Aorta (tissue), 5 donors: Measurements from ENCODE around the gene TPCN1. TPM values are rescaled to one million over a fixed set of nuclear protein-coding genes. Genes with fewer than 3 reads are reported as not detected.
A peak's percentile ranks its signal among the peaks of the same experiment; 100 is the strongest.

ENCODE experiments used
- ATAC-seq: fragments of 200-7000 bp; cut with Tn5 transposase; one replicate; pipeline ENCODE4 v1.9.1; 2022; ENCODE audit warnings: moderate library complexity; ENCODE audit not compliant: low FRiP score
- DNase-seq, 2 donors: peaks; one replicate each; pipeline ENCODE4 v3.0.0-alpha.2; 2020
- H3K27ac ChIP-seq, 2 donors: one replicate each; pipeline ENCODE4 v1.5.1; 2013; ENCODE audit warnings: low read length in 2 of 2, mild to moderate bottlenecking in 2 of 2, moderate library complexity in 2 of 2, control low read depth in 1 of 2, inconsistent platforms in 1 of 2, low read depth in 1 of 2
- H3K27me3 ChIP-seq, 2 donors: one replicate each; pipeline ENCODE4 v1.6.1; 2013; ENCODE audit warnings: control low read depth in 1 of 2, low read length in 1 of 2, mild to moderate bottlenecking in 1 of 2, moderate library complexity in 1 of 2; ENCODE audit not compliant: insufficient read depth in 2 of 2, control insufficient read depth in 1 of 2
- H3K36me3 ChIP-seq, 2 donors: one replicate each; pipeline ENCODE4 v1.6.1; 2013; ENCODE audit warnings: control low read depth in 1 of 2, low read length in 1 of 2, mild to moderate bottlenecking in 1 of 2; ENCODE audit not compliant: insufficient read depth in 2 of 2, control insufficient read depth in 1 of 2
- H3K4me1 ChIP-seq, 2 donors: one replicate each; pipeline ENCODE4 v1.6.1; 2013; ENCODE audit warnings: low read length in 2 of 2, control low read depth in 1 of 2, mild to moderate bottlenecking in 1 of 2, moderate library complexity in 1 of 2; ENCODE audit not compliant: insufficient read depth in 2 of 2, control insufficient read depth in 1 of 2
- H3K4me3 ChIP-seq, 2 donors: one replicate each; pipeline ENCODE4 v1.5.1; 2013; ENCODE audit warnings: low read length in 2 of 2, control low read depth in 1 of 2, mild to moderate bottlenecking in 1 of 2
- H3K9me3 ChIP-seq: one replicate; pipeline ENCODE4 v1.6.1; 2013; ENCODE audit warnings: mild to moderate bottlenecking, low read length; ENCODE audit not compliant: control insufficient read depth
- WGBS, 2 donors: extraction: QIAGEN DNeasy Blood & Tissue Kit; methylation state at CpG; one replicate each; pipeline ENCODE4 v1.1.7; 2013; 5-methylcytosine and 5-hydroxymethylcytosine counted together
- intact Hi-C, 2 donors: fragments of 100-400 bp; cut with DNase I; formaldehyde crosslinking; loops; one replicate each; pipeline versions ENCODE4 v1.14.2 to v1.15.0; 2022
- polyA plus RNA-seq, 2 donors: library from polyadenylated mRNA; stranded (reverse); fragments of 200-250 nt; gene quantifications; one replicate each; pipeline ENCODE4 v1.2.3, GENCODE V29; 2013
- total RNA-seq, 2 donors: library from RNA; stranded (reverse); fragmentation: NEBNext Ultra II Directional; extraction: Animal tissue kit (Norgen Biotek cat#: 25700); gene quantifications; one replicate each; pipeline ENCODE4 v1.2.1, GENCODE V29; 2021
- donor health status: healthy with polysubstance abuse.
- donor health status: Bipolar disorder and iron deficiency.
- donor health status: DM: no; HTN: no; CAD: no.
- donor health status: DM: no; HTN: no; CAD: no.
- donor health status: DM: yes; HTN: yes; CAD: no.

Gene TPCN1
- total and polyA plus RNA-seq, 4 donors = 21.4 to 128 (median 87.2) TPM

GRCh38 chr12:113183030-113183589, 38.2 kb upstream of the TPCN1 start:
- Histone ChIP-seq H3K4me3 (no peak overlapping the region), H3K9me3 (no peaks in the 10 kb centered on the region), H3K4me1 (peaks cover 2% of the 10 kb centered on the region in 2 donors), H3K36me3 (peaks cover 0 to 8% of the 10 kb centered on the region in 2 donors), H3K27me3 (no peaks in the 10 kb centered on the region), H3K27ac (no peak overlapping the region)
- no peak for ATAC-seq
- WGBS, 2 donors = 94% methylated on average over 11 of the region's 11 CpGs
- DNase-seq = no peak
- intact Hi-C loops = no loop called here

GRCh38 chr12:113184098-113184899, 37.0 kb upstream of the TPCN1 start:
- intact Hi-C loops = no loop called here
- Histone ChIP-seq H3K4me3 (peak overlapping the region; percentile 16 to 63), H3K27me3 (no peaks in the 10 kb centered on the region), H3K27ac (no peak overlapping the region), H3K36me3 (peaks cover 0 to 4% of the 10 kb centered on the region in 2 donors), H3K4me1 (peaks cover 2% of the 10 kb centered on the region in 2 donors), H3K9me3 (no peaks in the 10 kb centered on the region)
- WGBS, 2 donors = 27 to 29% methylated on average over 26 of the region's 26 CpGs
- DNase-seq = peak in 1 of 2 donors; percentile 86
- ATAC-seq = peak; percentile 77

GRCh38 chr12:113184900-113185179, 36.4 kb upstream of the TPCN1 start:
- Histone ChIP-seq H3K36me3 (peaks cover 0 to 2% of the 10 kb centered on the region in 2 donors), H3K9me3 (no peaks in the 10 kb centered on the region), H3K4me1 (peaks cover 2% of the 10 kb centered on the region in 2 donors), H3K27ac (peak overlapping the region; percentile 47 to 77), H3K27me3 (no peaks in the 10 kb centered on the region), H3K4me3 (peak overlapping the region; percentile 30 to 63)
- ATAC-seq (peak; percentile 95), DNase-seq (peak; percentile 93 to 95)
- intact Hi-C loops = loop anchor here in 1 of 2 donors (5.0 kb wide), 1 partner anchor 152 kb away; the partner anchor contains the start of gene SLC8B1
- WGBS, 2 donors = 0% methylated on average over 20 of the region's 20 CpGs

- Histone ChIP-seq H3K9me3 (no peaks in the 10 kb centered on the region), H3K4me1 (peaks cover 2% of the 10 kb centered on the region in 2 donors), H3K4me3 (peak within 1 kb of the TSS; percentile 63 to 71), H3K36me3 (peaks cover 0 to 2% of the 10 kb centered on the region in 2 donors), H3K27ac (peak within 1 kb of the TSS; percentile 47 to 79), H3K27me3 (no peaks in the 10 kb centered on the region)
- WGBS, 2 donors = 0 to 1% methylated on average over 56 to 89 of the region's 89 CpGs
- ATAC-seq (peak; percentile 95), DNase-seq (peak; percentile 86 to 93)
- intact Hi-C loops = loop anchor here in 1 of 2 donors (5.0 kb wide), 1 partner anchor 152 kb away; the partner anchor contains the start of gene SLC8B1
Measured at GRCh38 chr12:113185180-113186032, 35.9 kb upstream of the TPCN1 start, which contains the start of the genes DDX54 and RITA1. Gene DDX54, minus strand, starts transcription at chr12:113185478. Its CDS starts 27 bp downstream, at chr12:113185451. Gene RITA1, plus strand, starts transcription at chr12:113185721. Its CDS starts 1,026 bp downstream, at chr12:113186747.

- WGBS, 2 donors = 4 to 7% methylated on average over 11 of the region's 11 CpGs
Measured at GRCh38 chr12:113186033-113186365, 35.3 kb upstream of the TPCN1 start.

GRCh38 chr12:113186666-113187325, 34.5 kb upstream of the TPCN1 start:
- H3K27me3 ChIP-seq = no peaks in the 10 kb centered on the region
- H3K9me3 ChIP-seq = no peaks in the 10 kb centered on the region
- intact Hi-C loops = loop anchor here in 1 of 2 donors (5.0 kb wide), 1 partner anchor 151 kb away; the partner anchor contains the start of gene SLC8B1
- no peak overlapping the region for H3K4me3 ChIP-seq
- H3K27ac ChIP-seq = peak overlapping the region in 1 of 2 donors; percentile 8
- whole genome bisulfite sequencing, 2 donors = 73 to 77% methylated on average over 16 of the region's 16 CpGs
- H3K36me3 ChIP-seq = no peaks in the 10 kb centered on the region
- peaks cover 2% of the 10 kb centered on the region in 2 donors for H3K4me1 ChIP-seq
- no peak for ATAC-seq
- DNase-seq = peak in 1 of 2 donors; percentile 75

More at GRCh38 chr12:113186033-113186365, 35.3 kb upstream of the TPCN1 start:
- no peak for ATAC-seq
- Histone ChIP-seq H3K4me3 (peak overlapping the region; percentile 63 to 71), H3K27me3 (no peaks in the 10 kb centered on the region), H3K36me3 (no peaks in the 10 kb centered on the region), H3K27ac (peak overlapping the region in 1 of 2 donors; percentile 79), H3K4me1 (peaks cover 2% of the 10 kb centered on the region in 2 donors), H3K9me3 (no peaks in the 10 kb centered on the region)
- intact Hi-C loops = loop anchor here in 1 of 2 donors (5.0 kb wide), 1 partner anchor 151 kb away; the partner anchor contains the start of gene SLC8B1
- DNase-seq = no peak

GRCh38 chr12:113189361-113189760, 31.9 kb upstream of the TPCN1 start:
- H3K4me3 ChIP-seq = no peak overlapping the region
- WGBS, 2 donors = 88 to 94% methylated on average over 2 of the region's 2 CpGs
- ATAC-seq (no peak), DNase-seq (no peak)
- H3K27me3 ChIP-seq = no peaks in the 10 kb centered on the region
- intact Hi-C loops = loop anchor here in 1 of 2 donors (5.0 kb wide), 1 partner anchor 148 kb away; the partner anchor contains the start of gene SLC8B1
- H3K36me3 ChIP-seq = no peaks in the 10 kb centered on the region
- H3K27ac ChIP-seq = no peak overlapping the region
- peaks cover 0 to 2% of the 10 kb centered on the region in 2 donors for H3K4me1 ChIP-seq
- no peaks in the 10 kb centered on the region for H3K9me3 ChIP-seq

GRCh38 chr12:113190761-113191160, 30.5 kb upstream of the TPCN1 start:
- DNase-seq (no peak), ATAC-seq (no peak)
- Histone ChIP-seq H3K4me1 (peaks cover 0 to 2% of the 10 kb centered on the region in 2 donors), H3K27me3 (no peaks in the 10 kb centered on the region), H3K9me3 (no peaks in the 10 kb centered on the region), H3K27ac (no peak overlapping the region), H3K36me3 (no peaks in the 10 kb centered on the region), H3K4me3 (no peak overlapping the region)
- intact Hi-C loops = no loop called here
- WGBS, 2 donors = 87 to 92% methylated on average over 4 of the region's 4 CpGs
